OCI-LY7 (cell line): ENCODE data around the gene MIA3. TPM values are rescaled to one million over a fixed set of nuclear protein-coding genes. Genes with fewer than 3 reads are reported as not detected.

Experiments used
- BruUV-seq: library from RNA; stranded (reverse); fragments of 400-500 nt; replicated peaks from 2 replicates; lab custom pipeline; 2021; lab: Mats Ljungman, UMichigan
- CTCF ChIA-PET: fragments of 300-600 bp; sonication (Branson Sonifier 250); formaldehyde crosslinking; loops from one replicate; lab custom pipeline; 2022; ENCODE audit warnings: antibody characterized with exemption; ENCODE audit not compliant: unreplicated experiment; lab: Charles Lee
- POLR2A ChIA-PET: fragments of 300-600 bp; sonication (Branson Sonifier 250); formaldehyde crosslinking; loops from one replicate; lab custom pipeline; 2022; ENCODE audit warnings: antibody characterized with exemption; lab: Charles Lee
- DNase-seq: peaks from one replicate; pipeline ENCODE4 v3.0.0-alpha.2; 2015; ENCODE audit warnings: low spot score
- H2AFZ ChIP-seq: fragments of 200-600 bp; sonication (generic), shearing (Covaris generic); 2 replicates; pipeline ENCODE4 v1.6.1; 2014; ENCODE audit warnings: mild to moderate bottlenecking, antibody characterized with exemption, low read length, moderate library complexity
- H3K27ac ChIP-seq: fragments of 200-600 bp; sonication (generic); 2 replicates; pipeline ENCODE4 v1.5.1; 2014; ENCODE audit warnings: mixed run types, low read depth, mild to moderate bottlenecking, moderate library complexity, low read length, inconsistent platforms; ENCODE audit not compliant: poor library complexity, severe bottlenecking
- H3K36me3 ChIP-seq: fragments of 200-600 bp; sonication (generic); 2 replicates; pipeline ENCODE4 v1.6.1; 2014; ENCODE audit warnings: mild to moderate bottlenecking, antibody characterized with exemption, low read length, moderate library complexity, mixed read lengths; ENCODE audit not compliant: insufficient read depth
- H3K4me1 ChIP-seq: fragments of 200-600 bp; sonication (generic); 2 replicates; pipeline ENCODE4 v1.5.1; 2014; ENCODE audit warnings: mild to moderate bottlenecking, low read length; ENCODE audit not compliant: insufficient read depth, poor library complexity, severe bottlenecking
- H3K4me2 ChIP-seq: fragments of 200-600 bp; sonication (generic); 2 replicates; pipeline ENCODE4 v1.6.1; 2014; ENCODE audit warnings: mild to moderate bottlenecking, low read length
- H3K4me3 ChIP-seq: fragments of 200-600 bp; sonication (generic); 2 replicates; pipeline ENCODE4 v1.5.1; 2014; ENCODE audit warnings: mild to moderate bottlenecking, low read depth, low read length; ENCODE audit not compliant: poor library complexity, severe bottlenecking
- H3K79me2 ChIP-seq: fragments of 200-600 bp; sonication (generic); 2 replicates; pipeline ENCODE4 v1.6.1; 2016; ENCODE audit warnings: low read depth, mild to moderate bottlenecking, low read length, moderate library complexity, mixed read lengths; ENCODE audit not compliant: insufficient read depth
- H3K9me2 ChIP-seq: fragments of 200-600 bp; sonication (generic); 2 replicates; pipeline ENCODE4 v1.6.1; 2016; ENCODE audit warnings: mild to moderate bottlenecking, low read length, mixed read lengths; ENCODE audit not compliant: insufficient read depth
- H3K9me3 ChIP-seq: fragments of 200-600 bp; sonication (generic); 2 replicates; pipeline ENCODE4 v1.6.1; 2014; ENCODE audit warnings: mild to moderate bottlenecking, mixed run types, low read length, mixed read lengths
- H4K20me1 ChIP-seq: fragments of 200-600 bp; sonication (generic); 2 replicates; pipeline ENCODE4 v1.6.1; 2014; ENCODE audit warnings: mild to moderate bottlenecking, antibody characterized with exemption, low read length, moderate library complexity, mixed read lengths; ENCODE audit not compliant: insufficient read depth
- EZH2phosphoT487 ChIP-seq: fragments of 200-600 bp; sonication (generic); IDR thresholded peaks from 2 replicates; pipeline ENCODE4 v1.6.1; 2018; ENCODE audit warnings: low read depth, borderline replicate concordance, mild to moderate bottlenecking, mixed run types, antibody characterized with exemption, low read length, moderate library complexity, mixed read lengths
- intact Hi-C: fragments of 100-400 bp; cut with micrococcal nuclease; formaldehyde crosslinking; loops from one replicate; pipeline ENCODE4 v1.10.0; 2022; ENCODE audit not compliant: unreplicated experiment
- total RNA-seq, 2 experiments: library from RNA; depleted of rRNA in 1 of 2; stranded (reverse); fragments of >200 nt in 1 of 2; shearing (Covaris generic) in 1 of 2; gene quantifications; 2 replicates each; pipeline ENCODE4 v1.2.3, GENCODE V29; 2014 to 2022
- TF ChIP-seq, protein P1 (sequence below): fragments of 200-600 bp; sonication (generic); conservative IDR thresholded peaks from 2 replicates; pipeline ENCODE4 v1.5.1; 2014; ENCODE audit warnings: mild to moderate bottlenecking, antibody characterized with exemption, low read length, moderate library complexity, mixed read lengths

MIA3 gene
- total RNA-seq, 2 experiments from 2014 or later: 23.5 to 57.1 TPM

DNA sequence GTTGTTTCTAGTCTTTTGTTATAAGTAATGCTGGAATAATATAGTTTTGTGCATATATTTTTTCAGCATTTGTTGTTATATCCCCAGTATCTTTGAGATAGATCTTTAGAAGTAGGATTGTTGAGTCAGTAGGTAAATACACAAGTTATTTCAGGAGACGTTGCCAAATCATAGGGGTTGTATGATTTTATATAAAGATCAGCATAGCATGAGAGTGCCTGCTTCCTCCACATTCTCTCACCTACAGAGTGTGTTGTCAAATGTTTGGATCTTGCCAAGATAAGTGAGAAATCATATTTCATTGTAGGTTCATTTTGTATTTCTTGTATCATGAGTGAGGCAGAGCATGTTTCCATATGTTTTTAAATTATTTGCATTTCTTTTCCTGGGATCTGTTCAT is 24.6 kb downstream of the MIA3 start:
- Histone ChIP-seq H3K9me3 (no peaks in the 10 kb centered on the region), H3K27ac (no peak overlapping the region), H2AFZ (no peak overlapping the region), H3K4me3 (no peak overlapping the region), H3K36me3 (peaks cover 12% of the 10 kb centered on the region), H3K4me2 (no peak overlapping the region), H3K9me2 (no peaks in the 10 kb centered on the region), H3K79me2 (peaks cover 17% of the 10 kb centered on the region), H3K4me1 (peaks cover 15% of the 10 kb centered on the region), H4K20me1 (no peaks in the 10 kb centered on the region)
- intact Hi-C loops: no loop called here
- ChIA-PET CTCF (no interaction called here), POLR2A (interaction anchor here (1.1 to 2.3 kb wide), 2 partner anchors 8 to 75 kb away, joined by 3 to 6 read pairs; no protein-coding TSS in a partner anchor)
- no peak for DNase-seq
- no TSS peak for BruUV-seq
- TF ChIP-seq, protein P1, sequence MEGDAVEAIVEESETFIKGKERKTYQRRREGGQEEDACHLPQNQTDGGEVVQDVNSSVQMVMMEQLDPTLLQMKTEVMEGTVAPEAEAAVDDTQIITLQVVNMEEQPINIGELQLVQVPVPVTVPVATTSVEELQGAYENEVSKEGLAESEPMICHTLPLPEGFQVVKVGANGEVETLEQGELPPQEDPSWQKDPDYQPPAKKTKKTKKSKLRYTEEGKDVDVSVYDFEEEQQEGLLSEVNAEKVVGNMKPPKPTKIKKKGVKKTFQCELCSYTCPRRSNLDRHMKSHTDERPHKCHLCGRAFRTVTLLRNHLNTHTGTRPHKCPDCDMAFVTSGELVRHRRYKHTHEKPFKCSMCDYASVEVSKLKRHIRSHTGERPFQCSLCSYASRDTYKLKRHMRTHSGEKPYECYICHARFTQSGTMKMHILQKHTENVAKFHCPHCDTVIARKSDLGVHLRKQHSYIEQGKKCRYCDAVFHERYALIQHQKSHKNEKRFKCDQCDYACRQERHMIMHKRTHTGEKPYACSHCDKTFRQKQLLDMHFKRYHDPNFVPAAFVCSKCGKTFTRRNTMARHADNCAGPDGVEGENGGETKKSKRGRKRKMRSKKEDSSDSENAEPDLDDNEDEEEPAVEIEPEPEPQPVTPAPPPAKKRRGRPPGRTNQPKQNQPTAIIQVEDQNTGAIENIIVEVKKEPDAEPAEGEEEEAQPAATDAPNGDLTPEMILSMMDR: no peak
- TF ChIP-seq EZH2phosphoT487: no peak

DNA sequence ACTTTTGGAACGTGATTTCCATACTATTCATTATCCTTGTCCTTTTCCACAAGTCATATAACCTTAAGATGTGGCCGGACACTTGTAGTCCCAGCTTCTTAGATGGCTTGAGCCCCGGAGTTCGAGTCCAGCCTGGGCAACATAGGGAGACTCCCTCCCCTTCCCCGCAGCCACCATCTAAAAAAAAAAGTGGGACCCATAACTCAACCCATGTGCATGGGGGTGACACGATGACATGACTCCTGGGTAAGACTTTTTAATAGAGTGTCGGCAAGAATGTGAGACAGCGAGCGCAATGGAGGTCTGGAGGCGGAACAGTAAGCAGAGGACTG is 25.7 kb downstream of the MIA3 start:
- H3K9me2 ChIP-seq: no peaks in the 10 kb centered on the region
- peak overlapping the region; percentile 92 for H2AFZ ChIP-seq
- BruUV-seq: TSS peak; percentile 98

More for the DNA sequence above, 25.7 kb downstream of the MIA3 start:
- no peaks in the 10 kb centered on the region for H3K9me3 ChIP-seq
- TF ChIP-seq EZH2phosphoT487: no peak
- TF ChIP-seq, protein P1: no peak
- H3K4me2 ChIP-seq: peak overlapping the region; percentile 73
- intact Hi-C loops: no loop called here
- DNase-seq: no peak
- ChIA-PET POLR2A (interaction anchor here (0.6 to 2.5 kb wide), 6 partner anchors 9 to 105 kb away, joined by 3 to 13 read pairs (median 4); partner anchors contain the start of gene TAF1A), CTCF (no interaction called here)
- peaks cover 15% of the 10 kb centered on the region for H3K4me1 ChIP-seq
- H3K36me3 ChIP-seq: peaks cover 21% of the 10 kb centered on the region
- H3K27ac ChIP-seq: peak overlapping the region; percentile 46
- no peaks in the 10 kb centered on the region for H4K20me1 ChIP-seq
- peaks cover 17% of the 10 kb centered on the region for H3K79me2 ChIP-seq
- H3K4me3 ChIP-seq: peak overlapping the region; percentile 87
